Naive thymus-derived CD4-positive, alpha-beta T cell (primary cell): ENCODE measurements around the gene PPT2. TPM values are rescaled to one million over a fixed set of nuclear protein-coding genes. Genes with fewer than 3 reads are reported as not detected.

Experiments used
- ATAC-seq: fragments of 150-1000 bp; cut with Tn5 transposase; 2 replicates; pipeline ENCODE4 v1.10.0; 2021; ENCODE audit warnings: mild to moderate bottlenecking, moderate library complexity
- CTCF ChIA-PET: fragments of 350-600 bp; sonication (Branson Sonifier 250); formaldehyde crosslinking; loops from one replicate; lab custom pipeline; 2021; ENCODE audit warnings: antibody characterized with exemption; lab: Charles Lee
- POLR2A ChIA-PET: fragments of 350-600 bp; sonication (Branson Sonifier 250); formaldehyde crosslinking; loops from one replicate; lab custom pipeline; 2021; ENCODE audit warnings: antibody characterized with exemption, inconsistent platforms; lab: Charles Lee
- DNase-seq, 9 donors: peaks; one replicate each; pipeline versions ENCODE4 v3.0.0 to v3.0.0-alpha.2; 2020 to 2022; ENCODE audit warnings: mixed read lengths in 1 of 9
- H3K27ac ChIP-seq: one replicate; pipeline ENCODE4 v1.7.0; 2013; ENCODE audit warnings: mild to moderate bottlenecking, low read depth, low read length, moderate library complexity
- H3K27me3 ChIP-seq, 2 donors: one replicate each; pipeline ENCODE4 v1.7.0; 2013; ENCODE audit warnings: low read length in 2 of 2, mild to moderate bottlenecking in 2 of 2, moderate library complexity in 2 of 2; ENCODE audit not compliant: control insufficient read depth in 2 of 2, insufficient read depth in 2 of 2
- H3K36me3 ChIP-seq, 3 experiments: 1 replicate in 2 of 3; 2 replicates in 1 of 3; pipeline ENCODE4 v1.7.0; 2013; ENCODE audit warnings: low read length in 3 of 3, mild to moderate bottlenecking in 3 of 3, moderate library complexity in 1 of 3; ENCODE audit not compliant: insufficient read depth in 3 of 3, control insufficient read depth in 2 of 3
- H3K4me1 ChIP-seq, 2 donors: one replicate each; pipeline ENCODE4 v1.7.0; 2013; ENCODE audit warnings: low read length in 2 of 2, mild to moderate bottlenecking in 2 of 2, moderate library complexity in 1 of 2; ENCODE audit not compliant: control insufficient read depth in 2 of 2, insufficient read depth in 2 of 2
- H3K4me3 ChIP-seq: 2 replicates; pipeline ENCODE4 v1.7.0; 2013; ENCODE audit warnings: mild to moderate bottlenecking, low read length
- H3K9me3 ChIP-seq, 3 experiments: 1 replicate in 2 of 3; 2 replicates in 1 of 3; pipeline ENCODE4 v1.7.0; 2013; ENCODE audit warnings: low read length in 3 of 3; ENCODE audit not compliant: control insufficient read depth in 2 of 3
- H3K27ac Mint-ChIP-seq, 9 donors: one replicate each; pipeline ENCODE4 v1.8.0; 2020 to 2022; ENCODE audit warnings: mixed read lengths in 9 of 9, mild to moderate bottlenecking in 8 of 9, moderate library complexity in 5 of 9, inconsistent platforms in 2 of 9
- H3K27me3 Mint-ChIP-seq, 5 donors: one replicate each; pipeline ENCODE4 v1.8.0; 2021 to 2022; ENCODE audit warnings: mixed read lengths in 5 of 5, mild to moderate bottlenecking in 1 of 5
- H3K36me3 Mint-ChIP-seq, 5 donors: one replicate each; pipeline ENCODE4 v1.8.0; 2020 to 2022; ENCODE audit warnings: mixed read lengths in 5 of 5, mild to moderate bottlenecking in 3 of 5, inconsistent platforms in 1 of 5
- H3K4me1 Mint-ChIP-seq, 7 donors: one replicate each; pipeline ENCODE4 v1.8.0; 2020 to 2022; ENCODE audit warnings: mixed read lengths in 7 of 7, mild to moderate bottlenecking in 3 of 7, inconsistent platforms in 1 of 7
- H3K4me3 Mint-ChIP-seq, 10 donors: one replicate each; pipeline ENCODE4 v1.8.0; 2020 to 2022; ENCODE audit warnings: mild to moderate bottlenecking in 10 of 10, mixed read lengths in 10 of 10, moderate library complexity in 6 of 10, inconsistent platforms in 2 of 10
- H3K9me3 Mint-ChIP-seq, 11 donors: one replicate each; pipeline ENCODE4 v1.8.0; 2020 to 2022; ENCODE audit warnings: mixed read lengths in 11 of 11, mild to moderate bottlenecking in 4 of 11, inconsistent platforms in 1 of 11, moderate library complexity in 1 of 11
- intact Hi-C, 2 donors: fragments of 100-400 bp; cut with micrococcal nuclease; formaldehyde crosslinking; loops; one replicate each; pipeline ENCODE4 v1.15.1; 2023
- polyA plus RNA-seq, 2 donors: library from polyadenylated mRNA; unstranded; fragments of 300-500 nt; fragmentation: Illumina TruSeq; gene quantifications; one replicate each; pipeline ENCODE4 v1.2.3, GENCODE V29; 2021
- total RNA-seq, 6 experiments: library from RNA in 5 of 6; stranded (reverse) in 5 of 6; gene quantifications; 1 replicate in 5 of 6; 2 replicates in 1 of 6; pipeline ENCODE4 v1.2.3 and lab custom pipeline; 2021 to 2026

Gene PPT2
- total and polyA plus RNA-seq, 7 experiments from 2014 or later: 11.8 to 21.9 (median 15.7) TPM

GRCh38 chr6:32151181-32151862 is 2.6 kb upstream of the PPT2 start:
- peak overlapping the region; percentile 62 for H3K27ac ChIP-seq
- peak overlapping the region; percentile 48 for H3K4me3 ChIP-seq
- no peaks in the 10 kb centered on the region for H3K27me3 ChIP-seq
- Mint-ChIP-seq H3K27me3 (peaks cover 0 to 57% (median 12%) of the 10 kb centered on the region in 5 donors), H3K27ac (peak overlapping the region in 8 of 9 donors; percentile 55 to 87 (median 75)), H3K9me3 (peaks cover 0 to 5% (median 0%) of the 10 kb centered on the region in 11 donors), H3K36me3 (peaks cover 0 to 5% (median 2%) of the 10 kb centered on the region in 5 donors), H3K4me1 (peaks cover 49 to 73% (median 70%) of the 10 kb centered on the region in 7 donors), H3K4me3 (peak overlapping the region; percentile 41 to 100 (median 86))
- DNase-seq: peak in 5 of 9 donors; percentile 30 to 41 (median 38)
- CTCF ChIA-PET: interaction anchor here (0.8 kb wide), 1 partner anchor 22 kb away, joined by 3 read pairs; no protein-coding TSS in a partner anchor
- no peaks in the 10 kb centered on the region for H3K36me3 ChIP-seq
- POLR2A ChIA-PET: interaction anchor here (0.6 to 2.0 kb wide), 6 partner anchors 14 to 192 kb away, joined by 3 to 7 read pairs (median 3); partner anchors contain the start of genes ATF6B, EGFL8, FKBPL and GPSM3
- H3K4me1 ChIP-seq: peaks cover 10 to 35% of the 10 kb centered on the region in 2 donors
- no peaks in the 10 kb centered on the region for H3K9me3 ChIP-seq
- ATAC-seq: no peak
- intact Hi-C loops: no loop called here

DNA sequence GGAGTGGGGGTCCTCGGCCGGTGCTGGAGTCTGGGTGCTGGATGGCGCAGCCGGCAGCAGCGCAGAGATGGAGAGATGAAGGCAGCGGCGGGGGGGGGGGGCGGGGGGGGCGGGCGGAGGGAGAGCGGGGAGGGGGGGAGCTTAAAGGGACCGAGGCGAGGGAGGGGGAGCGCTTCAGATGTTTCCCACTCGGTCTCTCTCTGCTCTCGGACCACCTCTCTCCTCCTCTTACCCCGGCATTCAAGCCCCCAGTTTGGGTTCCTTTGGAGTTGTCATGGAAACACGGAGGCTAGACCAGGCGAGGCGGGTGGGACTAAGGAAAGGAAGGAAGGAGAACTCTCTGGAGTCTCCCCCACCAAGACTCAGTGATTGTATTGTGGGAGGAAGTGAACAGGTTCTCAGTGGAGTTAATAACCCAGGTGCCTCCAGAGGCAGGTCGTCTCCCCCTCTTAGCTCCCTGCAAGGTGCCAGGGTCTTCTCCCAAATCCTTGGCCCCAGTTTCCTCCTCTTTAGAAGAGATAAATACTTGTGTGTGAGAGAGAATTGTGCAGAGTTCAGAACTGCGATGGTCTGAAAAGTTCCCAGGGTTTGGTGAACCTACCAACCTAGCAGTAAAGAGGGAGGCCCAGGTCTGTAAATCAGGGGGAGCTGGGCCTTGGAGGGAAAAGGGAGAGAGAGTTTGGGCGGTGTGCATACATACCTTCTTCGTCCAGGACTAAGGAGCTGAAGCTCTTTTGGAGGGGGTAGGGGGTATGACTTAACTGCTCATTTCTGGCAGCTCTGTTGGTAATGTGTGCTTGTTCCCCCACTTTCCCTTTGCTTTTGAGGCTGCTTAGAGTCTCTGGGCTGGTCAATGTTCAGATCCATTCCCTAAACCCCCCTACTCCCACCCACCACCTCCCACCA is 1.8 kb upstream of the PPT2 start, which contains the start of gene PRRT1:
TSS of gene PRRT1 (minus strand) at position 77 of the 906 bp plus-strand sequence. CDS start 112 bp downstream, outside the sequence.
- Histone ChIP-seq H3K4me1 (peaks cover 10 to 35% of the 10 kb centered on the region in 2 donors), H3K4me3 (peak within 1 kb of the TSS; percentile 50), H3K9me3 (no peaks in the 10 kb centered on the region), H3K27me3 (no peaks in the 10 kb centered on the region), H3K36me3 (no peaks in the 10 kb centered on the region), H3K27ac (peak within 1 kb of the TSS; percentile 82)
- intact Hi-C loops: no loop called here
- Mint-ChIP-seq H3K27me3 (peaks cover 0 to 51% (median 12%) of the 10 kb centered on the region in 5 donors), H3K4me3 (peak within 1 kb of the TSS; percentile 41 to 100 (median 86)), H3K27ac (peak within 1 kb of the TSS; percentile 43 to 98 (median 90)), H3K4me1 (peaks cover 49 to 73% (median 70%) of the 10 kb centered on the region in 7 donors), H3K9me3 (peaks cover 0 to 5% (median 0%) of the 10 kb centered on the region in 11 donors), H3K36me3 (peaks cover 0 to 5% (median 0%) of the 10 kb centered on the region in 5 donors)
- no peak for ATAC-seq
- POLR2A ChIA-PET: interaction anchor here (0.5 to 2.0 kb wide), 9 partner anchors 12 to 412 kb away, joined by 3 to 7 read pairs (median 3); partner anchors contain the start of genes ATF6B, EGFL8, FKBPL and GPSM3
- CTCF ChIA-PET: interaction anchor here (0.8 to 0.9 kb wide), 2 partner anchors 23 to 24 kb away, joined by 3 read pairs; partner anchors contain the start of gene AGPAT1
- DNase-seq: peak in 2 of 9 donors; percentile 33 to 35

GRCh38 chr6:32152769-32153563 is 975 bp upstream of the PPT2 start:
- peaks cover 0 to 5% (median 0%) of the 10 kb centered on the region in 11 donors for H3K9me3 Mint-ChIP-seq
- CTCF ChIA-PET: interaction anchor here (0.9 kb wide), 1 partner anchor 23 kb away, joined by 3 read pairs; the partner anchor contains the start of gene AGPAT1
- H3K36me3 ChIP-seq: peaks cover 0 to 8% (median 0%) of the 10 kb centered on the region in 3 experiments
- H3K36me3 Mint-ChIP-seq: peaks cover 0 to 12% (median 6%) of the 10 kb centered on the region in 5 donors
- no peaks in the 10 kb centered on the region for H3K9me3 ChIP-seq
- peak overlapping the region; percentile 58 to 100 (median 86) for H3K4me3 Mint-ChIP-seq
- no peak overlapping the region for H3K4me3 ChIP-seq
- H3K27ac Mint-ChIP-seq: peak overlapping the region in 8 of 9 donors; percentile 6 to 98 (median 89)
- no peak for DNase-seq
- intact Hi-C loops: no loop called here
- H3K27me3 ChIP-seq: no peaks in the 10 kb centered on the region
- peaks cover 10 to 35% of the 10 kb centered on the region in 2 donors for H3K4me1 ChIP-seq
- H3K4me1 Mint-ChIP-seq: peaks cover 50 to 78% (median 71%) of the 10 kb centered on the region in 7 donors
- H3K27ac ChIP-seq: peak overlapping the region; percentile 82
- POLR2A ChIA-PET: interaction anchor here (0.5 to 1.6 kb wide), 5 partner anchors 13 to 413 kb away, joined by 3 to 7 read pairs (median 3); partner anchors contain the start of genes FKBPL and MSH5
- ATAC-seq: no peak
- peaks cover 0 to 42% (median 12%) of the 10 kb centered on the region in 5 donors for H3K27me3 Mint-ChIP-seq

DNA sequence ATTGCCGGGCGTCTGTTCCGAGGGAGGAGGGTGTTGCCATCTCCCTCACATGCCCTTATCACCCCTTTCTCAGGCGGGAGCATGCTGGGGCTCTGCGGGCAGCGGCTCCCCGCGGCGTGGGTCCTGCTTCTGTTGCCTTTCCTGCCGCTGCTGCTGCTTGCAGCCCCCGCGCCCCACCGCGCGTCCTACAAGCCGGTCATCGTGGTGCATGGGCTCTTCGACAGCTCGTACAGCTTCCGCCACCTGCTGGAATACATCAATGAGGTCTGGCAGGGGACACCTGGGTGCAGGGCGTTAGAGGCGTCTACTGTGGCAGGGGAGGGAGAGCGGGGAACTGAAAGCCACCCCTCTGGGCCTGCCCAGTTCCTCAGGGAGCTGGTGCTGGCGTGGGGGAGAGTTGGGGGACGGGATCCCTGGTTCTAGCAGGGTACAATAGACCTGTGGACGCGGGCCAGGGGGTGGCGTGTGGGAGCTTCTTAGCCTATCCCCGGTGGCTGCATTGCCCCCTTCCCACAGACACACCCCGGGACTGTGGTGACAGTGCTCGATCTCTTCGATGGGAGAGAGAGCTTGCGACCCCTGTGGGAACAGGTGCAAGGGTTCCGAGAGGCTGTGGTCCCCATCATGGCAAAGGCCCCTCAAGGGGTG is 697 bp downstream of the PPT2 start:
- Mint-ChIP-seq H3K4me1 (peaks cover 38 to 70% (median 60%) of the 10 kb centered on the region in 7 donors), H3K9me3 (peaks cover 0 to 2% (median 0%) of the 10 kb centered on the region in 11 donors), H3K4me3 (peak overlapping the region; percentile 87 to 100 (median 98)), H3K27ac (peak overlapping the region; percentile 87 to 98 (median 92)), H3K27me3 (peaks cover 0 to 29% (median 12%) of the 10 kb centered on the region in 5 donors), H3K36me3 (peaks cover 1 to 15% (median 9%) of the 10 kb centered on the region in 5 donors)
- DNase-seq (peak in 8 of 9 donors; percentile 62 to 72 (median 66)), ATAC-seq (peak; percentile 79)
- intact Hi-C loops: loop anchor here (1.0 to 2.0 kb wide), 7 partner anchors 22 to 68 kb away; partner anchors contain the start of genes AGPAT1 (in 2 of the 2), FKBPL (in 2 of the 2) and PBX2 (in 1 of the 2)
- CTCF ChIA-PET: interaction anchor here (0.7 to 1.3 kb wide), 7 partner anchors 10 to 673 kb away, joined by 3 to 15 read pairs (median 5); partner anchors contain the start of gene EGFL8
- Histone ChIP-seq H3K27ac (peak overlapping the region; percentile 82), H3K4me1 (peaks cover 10 to 35% of the 10 kb centered on the region in 2 donors), H3K9me3 (no peaks in the 10 kb centered on the region), H3K36me3 (peaks cover 0 to 15% (median 0%) of the 10 kb centered on the region in 3 experiments), H3K27me3 (no peaks in the 10 kb centered on the region), H3K4me3 (peak overlapping the region; percentile 68)
- POLR2A ChIA-PET: interaction anchor here (0.6 to 1.3 kb wide), 7 partner anchors 23 to 689 kb away, joined by 3 to 9 read pairs (median 3); partner anchors contain the start of genes ATF6B, GPSM3 and PSMB8

GRCh38 chr6:32156891-32157290 is 3.0 kb downstream of the PPT2 start:
- Histone ChIP-seq H3K4me3 (no peak overlapping the region), H3K4me1 (peaks cover 10 to 29% of the 10 kb centered on the region in 2 donors), H3K36me3 (peaks cover 0 to 15% (median 0%) of the 10 kb centered on the region in 3 experiments), H3K27me3 (no peaks in the 10 kb centered on the region), H3K9me3 (no peaks in the 10 kb centered on the region), H3K27ac (no peak overlapping the region)
- intact Hi-C loops: no loop called here
- Mint-ChIP-seq H3K4me3 (no peak overlapping the region), H3K9me3 (no peaks in the 10 kb centered on the region), H3K27me3 (peaks cover 0 to 11% (median 0%) of the 10 kb centered on the region in 5 donors), H3K27ac (no peak overlapping the region), H3K36me3 (peaks cover 1 to 15% (median 9%) of the 10 kb centered on the region in 5 donors), H3K4me1 (peaks cover 23 to 53% (median 43%) of the 10 kb centered on the region in 7 donors)
- no peak for DNase-seq
- POLR2A ChIA-PET: interaction anchor here (1.4 kb wide), 1 partner anchor 12 kb away, joined by 4 read pairs; no protein-coding TSS in a partner anchor
- CTCF ChIA-PET: interaction anchor here (1.2 kb wide), 1 partner anchor 790 kb away, joined by 3 read pairs; no protein-coding TSS in a partner anchor
- no peak for ATAC-seq
